GM18502 (cell line): Measurements from ENCODE around the gene ADCY3.
A peak's percentile ranks its signal among the peaks of the same experiment; 100 is the strongest.

Experiments
- ATAC-seq: cut with Tn5 transposase; IDR thresholded peaks from one replicate; pipeline ENCODE4 v1.9.1; 2021; ENCODE audit warnings: mild to moderate bottlenecking; ENCODE audit not compliant: unreplicated experiment, poor library complexity

ADCY3 gene

DNA sequence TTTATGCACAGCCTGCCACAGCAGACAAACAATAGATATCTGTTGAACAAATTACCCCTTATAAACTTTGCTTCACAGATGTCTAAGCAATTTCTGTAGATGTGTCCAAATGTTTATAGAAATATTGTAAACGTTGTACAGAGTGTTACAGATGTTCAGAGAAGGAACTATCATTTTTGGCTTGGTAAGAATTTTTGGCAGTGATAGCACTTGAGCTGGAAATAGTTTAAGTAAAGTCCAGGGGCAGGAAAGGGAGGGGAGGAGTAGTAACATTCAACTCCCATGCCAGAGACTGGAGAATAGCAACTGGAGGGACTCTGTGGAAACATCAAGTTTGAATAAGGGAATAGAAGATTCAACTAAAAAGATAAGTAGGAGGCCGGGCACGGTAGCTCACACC lies 131.2 kb downstream of the ADCY3 start:
- ATAC-seq = no peak

DNA sequence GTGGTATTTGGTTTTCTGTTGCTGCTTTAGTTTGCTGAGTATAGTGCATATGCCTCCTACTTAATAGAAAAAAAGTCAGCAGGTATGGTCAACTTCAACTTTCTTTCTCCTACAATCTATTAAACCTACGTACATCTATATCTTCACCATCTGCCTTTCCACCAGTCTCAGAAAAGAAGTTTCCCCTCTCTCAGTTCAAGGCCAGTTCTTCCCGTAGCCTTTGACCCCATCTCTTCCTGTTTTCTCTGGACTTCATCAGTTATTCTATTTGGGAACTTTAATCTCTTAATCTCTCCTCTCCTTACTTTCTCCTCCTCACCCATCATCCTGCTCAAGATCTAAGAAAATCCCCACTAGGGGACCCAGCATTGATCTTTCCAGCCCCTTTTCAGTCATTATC lies 132.5 kb downstream of the ADCY3 start:
- ATAC-seq = no peak

DNA sequence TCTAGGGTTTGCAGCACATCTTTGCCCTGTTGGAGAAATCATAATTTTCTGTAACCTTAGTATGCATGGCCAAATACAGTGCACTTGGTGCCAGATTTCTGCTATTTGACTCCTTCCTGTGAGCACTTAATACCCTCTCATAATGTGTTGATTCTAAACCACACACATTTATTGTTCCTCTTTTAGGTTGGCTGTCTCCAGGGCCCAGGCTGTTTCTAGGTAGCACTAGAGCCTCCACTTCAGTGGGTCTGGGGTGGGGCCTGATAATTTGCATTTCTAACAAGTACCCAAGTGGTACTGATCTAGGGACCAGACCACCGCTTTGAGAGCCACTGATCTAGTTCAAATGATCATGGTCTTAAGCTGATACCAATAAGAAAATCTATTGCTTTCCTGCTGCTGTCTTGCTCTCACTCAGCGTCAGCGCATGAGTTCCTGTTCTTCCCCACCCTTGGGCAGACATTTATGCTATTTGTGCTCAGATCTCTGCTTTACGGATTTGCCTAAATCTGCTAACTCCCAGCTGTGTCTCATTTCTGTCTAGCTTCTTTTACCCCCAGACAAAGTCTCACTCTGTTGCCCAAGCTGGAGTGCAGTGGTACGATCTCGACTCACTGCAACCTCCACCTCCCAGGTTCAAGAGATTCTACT lies 134.2 kb downstream of the ADCY3 start:
- peak; percentile 94 for ATAC-seq

DNA sequence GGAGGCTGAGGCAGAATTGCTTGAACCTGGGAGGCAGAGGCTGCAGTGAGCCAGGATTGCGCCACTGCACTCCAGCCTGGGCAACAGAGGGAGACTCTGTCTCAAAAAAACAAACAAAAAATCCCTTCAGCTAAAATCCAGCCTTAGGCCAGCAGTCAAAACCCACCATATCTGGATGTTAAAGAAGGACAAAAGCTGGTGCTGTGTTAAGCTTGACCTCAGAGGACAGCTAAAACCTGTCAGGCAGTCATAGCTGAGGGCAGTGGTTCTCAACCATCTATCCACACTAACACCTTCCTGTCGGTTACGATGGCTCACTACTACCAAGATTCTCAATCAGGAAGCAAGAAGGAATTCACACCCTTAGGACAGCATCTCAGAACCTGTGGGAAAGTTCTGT lies 136.4 kb downstream of the ADCY3 start:
- ATAC-seq = no peak

DNA sequence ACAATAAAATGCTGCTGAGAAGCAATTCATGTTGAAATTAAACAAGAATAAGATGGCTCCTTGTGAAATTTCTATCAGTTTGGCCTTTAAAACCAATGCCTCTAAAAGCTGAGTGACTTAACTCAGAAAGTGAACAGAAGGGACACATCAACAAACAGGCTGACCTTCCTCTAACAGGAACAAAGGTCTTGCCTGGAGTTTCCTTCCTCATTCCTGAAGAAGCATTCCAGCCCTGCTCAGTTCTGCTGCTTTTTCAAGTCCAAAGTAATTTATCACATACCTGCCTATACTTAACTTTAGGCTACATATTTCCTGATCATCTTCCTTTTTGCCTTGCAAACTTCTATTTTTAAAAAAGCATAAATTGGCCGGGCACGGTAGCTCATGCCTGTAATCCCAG lies 140.9 kb downstream of the ADCY3 start:
- ATAC-seq = no peak

DNA sequence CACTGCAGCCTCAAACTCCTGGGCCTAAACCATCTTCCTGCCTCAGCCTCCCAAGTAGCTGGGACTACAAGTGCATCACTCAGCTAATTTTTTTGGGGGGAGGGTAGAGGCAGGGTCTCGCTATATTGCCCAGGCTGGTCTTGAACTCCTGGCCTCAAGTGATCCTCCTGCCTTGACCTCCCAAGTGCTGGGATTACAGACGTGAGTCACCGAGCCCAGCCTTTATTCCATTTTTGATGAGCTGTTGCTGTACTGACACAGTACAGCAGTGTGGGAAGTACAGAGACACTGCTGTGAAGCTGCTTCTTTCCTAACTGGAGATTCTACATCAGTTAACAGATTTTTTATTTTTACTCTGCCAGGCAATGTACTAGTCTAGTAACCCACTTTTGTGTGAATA lies 145.7 kb downstream of the ADCY3 start:
- no peak for ATAC-seq

DNA sequence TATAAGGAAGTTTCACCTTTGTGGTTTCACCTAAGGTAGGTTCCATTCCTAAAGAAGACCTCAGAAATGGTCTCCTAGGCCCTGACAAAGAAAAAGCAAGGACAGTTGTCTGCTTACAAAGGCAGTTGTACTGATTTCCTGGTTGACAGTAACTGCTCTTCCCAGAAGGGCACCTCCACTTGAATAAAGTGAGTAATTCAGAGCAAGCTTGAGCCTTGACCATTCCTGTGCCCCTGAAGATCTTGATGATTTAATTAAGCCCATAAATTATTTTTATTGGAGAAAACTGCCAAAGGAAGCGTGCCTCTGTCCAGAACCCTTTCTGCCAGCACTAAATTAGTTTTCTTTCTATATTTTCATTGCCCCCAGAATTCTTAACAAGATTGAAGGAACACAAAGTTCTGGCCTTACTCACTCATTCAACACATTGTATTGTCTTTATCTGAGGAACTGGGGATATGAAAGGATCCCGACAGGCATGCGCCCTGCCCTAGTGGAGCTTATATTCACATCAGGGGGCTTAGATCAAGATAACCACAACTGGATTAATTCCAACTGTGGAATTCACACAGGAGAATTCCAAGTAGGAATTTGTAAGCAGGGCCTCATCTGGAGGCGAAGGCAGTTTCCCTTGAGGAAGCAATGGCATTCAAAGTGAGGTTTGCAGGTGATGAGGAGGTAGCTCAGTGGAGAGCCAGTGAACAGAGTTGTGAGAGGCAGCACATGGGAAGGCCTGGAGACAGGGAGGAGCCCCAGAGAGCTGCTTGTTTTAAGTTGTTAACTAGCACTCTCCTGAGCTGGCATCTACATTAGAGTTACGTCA lies 148.1 kb downstream of the ADCY3 start:
- ATAC-seq = no peak

DNA sequence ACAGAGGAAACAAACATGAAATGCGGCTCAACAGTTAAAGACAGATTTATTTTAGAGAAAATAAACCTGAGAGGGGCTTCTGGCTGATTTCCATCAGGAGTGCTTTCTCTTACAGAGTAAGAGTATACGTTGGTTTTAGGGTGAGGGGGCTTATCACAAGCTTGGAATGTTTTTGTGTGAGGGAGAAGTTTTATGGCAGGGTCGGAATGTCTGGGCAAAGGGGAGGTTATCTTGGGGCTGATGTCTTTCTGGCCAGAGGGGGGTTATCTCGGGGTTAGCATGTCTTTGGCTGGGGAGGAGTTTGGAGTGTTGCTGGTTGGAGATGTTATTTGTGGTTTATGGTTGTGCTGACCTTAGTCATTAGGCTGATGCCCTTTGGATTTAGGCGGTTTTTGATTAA lies 149.0 kb downstream of the ADCY3 start:
- ATAC-seq = no peak
